Activated naive CD4-positive, alpha-beta T cell treated with anti-CD3 and anti-CD28 coated beads, Interleukin-2, amount 50 U/mL, for 72 hours (primary cell): ENCODE results near the gene MZB1. TPM values are rescaled to one million over a fixed set of nuclear protein-coding genes. Genes with fewer than 3 reads are reported as not detected.
"Not testable (repeated sequence)": the region's sequence is repeated elsewhere in the genome, so short reads cannot be mapped to it uniquely, and the experiment has no call there.

Experiments used
- ATAC-seq, 2 donors: fragments of 150-1000 bp; cut with Tn5 transposase; 2 replicates each; pipeline ENCODE4 v1.10.0; 2021; ENCODE audit warnings: mild to moderate bottlenecking in 2 of 2, moderate library complexity in 2 of 2
- DNase-seq, 2 donors: peaks; one replicate each; pipeline ENCODE4 v3.0.0; 2021 to 2022; ENCODE audit warnings: low spot score in 2 of 2
- H3K27ac Mint-ChIP-seq, 2 donors: one replicate each; pipeline ENCODE4 v1.8.0; 2022; ENCODE audit warnings: mild to moderate bottlenecking in 2 of 2, mixed read lengths in 2 of 2
- H3K36me3 Mint-ChIP-seq, 2 donors: one replicate each; pipeline ENCODE4 v1.8.0; 2022; ENCODE audit warnings: mixed read lengths in 2 of 2
- H3K9me3 Mint-ChIP-seq, 2 donors: one replicate each; pipeline ENCODE4 v1.8.0; 2022; ENCODE audit warnings: mixed read lengths in 2 of 2
- total RNA-seq, 2 donors: library from RNA; stranded (reverse); gene quantifications; one replicate each; pipeline ENCODE4 v1.2.3, GENCODE V29; 2022

The MZB1 gene
- total RNA-seq, 2 donors from 2014 or later: 14.2 to 24.1 TPM

- DNase-seq (no peak), ATAC-seq (peak; percentile 78 to 79)
- peak overlapping the region; percentile 97 to 98 for H3K27ac Mint-ChIP-seq
- H3K9me3 Mint-ChIP-seq: no peaks in the 10 kb centered on the region
- H3K36me3 Mint-ChIP-seq: peaks cover 16 to 60% of the 10 kb centered on the region in 2 donors
Measured at GRCh38 chr5:139415221-139415861, 25.6 kb upstream of the MZB1 start.

- no peak for DNase-seq
- no peaks in the 10 kb centered on the region for H3K9me3 Mint-ChIP-seq
- peaks cover 16 to 59% of the 10 kb centered on the region in 2 donors for H3K36me3 Mint-ChIP-seq
- ATAC-seq: peak; percentile 21 to 63
- peak overlapping the region; percentile 97 to 98 for H3K27ac Mint-ChIP-seq
Measured at GRCh38 chr5:139414581-139415130, 24.9 kb upstream of the MZB1 start.

- H3K36me3 Mint-ChIP-seq: peaks cover 16 to 52% of the 10 kb centered on the region in 2 donors
- DNase-seq: no peak
- peak; percentile 56 to 76 for ATAC-seq
- peak overlapping the region; percentile 97 to 98 for H3K27ac Mint-ChIP-seq
- H3K9me3 Mint-ChIP-seq: no peaks in the 10 kb centered on the region
Measured at GRCh38 chr5:139413963-139414362, 24.2 kb upstream of the MZB1 start.

- Mint-ChIP-seq H3K27ac (peak overlapping the region; percentile 97 to 98), H3K9me3 (no peaks in the 10 kb centered on the region), H3K36me3 (peaks cover 9 to 44% of the 10 kb centered on the region in 2 donors)
- DNase-seq (no peak), ATAC-seq (no peak)
Measured at GRCh38 chr5:139413153-139413552, 23.4 kb upstream of the MZB1 start.

- no peak overlapping the region for H3K27ac Mint-ChIP-seq
- ATAC-seq (no peak), DNase-seq (peak in 1 of 2 donors; percentile 31)
- no peaks in the 10 kb centered on the region for H3K9me3 Mint-ChIP-seq
- H3K36me3 Mint-ChIP-seq: peaks cover 9 to 31% of the 10 kb centered on the region in 2 donors
Measured at GRCh38 chr5:139410993-139411828, 21.5 kb upstream of the MZB1 start.

- DNase-seq (peak in 1 of 2 donors; percentile 3), ATAC-seq (no peak)
- no peak overlapping the region for H3K27ac Mint-ChIP-seq
- H3K36me3 Mint-ChIP-seq: peaks cover 9 to 25% of the 10 kb centered on the region in 2 donors
- H3K9me3 Mint-ChIP-seq: no peaks in the 10 kb centered on the region
Measured at GRCh38 chr5:139410121-139410992, 20.6 kb upstream of the MZB1 start.

GRCh38 chr5:139409116-139409515 is 19.4 kb upstream of the MZB1 start:
- not testable (repeated sequence) for H3K9me3 Mint-ChIP-seq, ATAC-seq, H3K27ac Mint-ChIP-seq
- peak in 1 of 2 donors; percentile 9 for DNase-seq
- H3K36me3 Mint-ChIP-seq: peaks cover 9 to 25% of the 10 kb centered on the region in 2 donors

GRCh38 chr5:139408191-139408590 is 18.5 kb upstream of the MZB1 start:
- Mint-ChIP-seq H3K36me3 (peaks cover 6 to 16% of the 10 kb centered on the region in 2 donors), H3K27ac (peak overlapping the region in 1 of 2 donors; percentile 6), H3K9me3 (no peaks in the 10 kb centered on the region)
- DNase-seq (no peak), ATAC-seq (no peak)

GRCh38 chr5:139407517-139407916 is 17.8 kb upstream of the MZB1 start:
- Mint-ChIP-seq H3K36me3 (peaks cover 0 to 9% of the 10 kb centered on the region in 2 donors), H3K27ac (peak overlapping the region; percentile 6 to 33), H3K9me3 (no peaks in the 10 kb centered on the region)
- ATAC-seq: no peak
- no peak for DNase-seq

- H3K36me3 Mint-ChIP-seq: peaks cover 0 to 7% of the 10 kb centered on the region in 2 donors
- H3K27ac Mint-ChIP-seq: peak overlapping the region in 1 of 2 donors; percentile 6
- ATAC-seq (no peak), DNase-seq (no peak)
- no peaks in the 10 kb centered on the region for H3K9me3 Mint-ChIP-seq
Measured at GRCh38 chr5:139406963-139407362, 17.2 kb upstream of the MZB1 start.

- Mint-ChIP-seq H3K27ac (peak overlapping the region; percentile 92 to 98), H3K9me3 (no peaks in the 10 kb centered on the region), H3K36me3 (peaks cover 0 to under 1% of the 10 kb centered on the region in 2 donors)
- no peak for ATAC-seq
- DNase-seq: no peak
Measured at GRCh38 chr5:139404484-139404840, 14.7 kb upstream of the MZB1 start.

- peak within 1 kb of the TSS; percentile 92 to 98 for H3K27ac Mint-ChIP-seq
- peak; percentile 94 for ATAC-seq
- H3K36me3 Mint-ChIP-seq: peaks cover 0 to 5% of the 10 kb centered on the region in 2 donors
- DNase-seq: peak; percentile 97
- H3K9me3 Mint-ChIP-seq: no peaks in the 10 kb centered on the region
Measured at GRCh38 chr5:139403787-139404483, 14.2 kb upstream of the MZB1 start, which contains the start of gene SPATA24. Gene SPATA24, minus strand, starts transcription at chr5:139404089. Its CDS starts 29 bp downstream, at chr5:139404060.

GRCh38 chr5:139403418-139403786 is 13.7 kb upstream of the MZB1 start:
- DNase-seq (no peak), ATAC-seq (peak in 1 of 2 donors; percentile 0)
- H3K27ac Mint-ChIP-seq: peak overlapping the region; percentile 92 to 98
- no peaks in the 10 kb centered on the region for H3K9me3 Mint-ChIP-seq
- peaks cover 0 to 5% of the 10 kb centered on the region in 2 donors for H3K36me3 Mint-ChIP-seq

- Mint-ChIP-seq H3K27ac (peak overlapping the region; percentile 24 to 92), H3K36me3 (peaks cover 0 to 5% of the 10 kb centered on the region in 2 donors), H3K9me3 (no peaks in the 10 kb centered on the region)
- ATAC-seq: no peak
- DNase-seq: peak in 1 of 2 donors; percentile 26
Measured at GRCh38 chr5:139402561-139403158, 12.9 kb upstream of the MZB1 start.

- ATAC-seq: no peak
- Mint-ChIP-seq H3K36me3 (peaks cover 5 to 9% of the 10 kb centered on the region in 2 donors), H3K27ac (no peak overlapping the region), H3K9me3 (no peaks in the 10 kb centered on the region)
- no peak for DNase-seq
Measured at GRCh38 chr5:139401546-139401945, 11.8 kb upstream of the MZB1 start.
